Osteoblast (primary cell): ENCODE data around the gene DYRK3. TPM values are rescaled to one million over a fixed set of nuclear protein-coding genes. Genes with fewer than 3 reads are reported as not detected.
A peak's percentile ranks its signal among the peaks of the same experiment; 100 is the strongest.

Source experiments
- DNase-seq: peaks from one replicate; pipeline ENCODE4 v3.0.0; 2011; ENCODE audit warnings: low spot score, mixed read lengths; ENCODE audit not compliant: insufficient read length; ENCODE audit errors: missing footprints
- H2AFZ ChIP-seq: 2 replicates; pipeline ENCODE4 v1.6.0; 2011; ENCODE audit warnings: mild to moderate bottlenecking, low read length
- H3K27ac ChIP-seq: 2 replicates; pipeline ENCODE4 v1.5.1; 2011; ENCODE audit warnings: mild to moderate bottlenecking, low read depth, low read length, moderate library complexity
- H3K27me3 ChIP-seq: 2 replicates; pipeline ENCODE4 v1.6.0; 2012; ENCODE audit warnings: mild to moderate bottlenecking, control low read depth, inconsistent platforms, low read length, moderate library complexity; ENCODE audit not compliant: insufficient read depth
- H3K36me3 ChIP-seq: 2 replicates; pipeline ENCODE4 v1.5.1; 2011; ENCODE audit warnings: mild to moderate bottlenecking, low read length, control low read depth, moderate library complexity; ENCODE audit not compliant: insufficient read depth
- H3K4me1 ChIP-seq: 2 replicates; pipeline ENCODE4 v1.5.1; 2011; ENCODE audit warnings: mild to moderate bottlenecking, low read length, control low read depth, moderate library complexity; ENCODE audit not compliant: insufficient read depth
- H3K4me2 ChIP-seq: 2 replicates; pipeline ENCODE4 v1.6.0; 2011; ENCODE audit warnings: mild to moderate bottlenecking, low read length; ENCODE audit not compliant: insufficient read depth
- H3K4me3 ChIP-seq: fragments of 200-600 bp; sonication (generic); 3 replicates; pipeline ENCODE4 v1.5.1; 2012; ENCODE audit warnings: mild to moderate bottlenecking, low read length, inconsistent platforms; ENCODE audit not compliant: insufficient read depth
- H3K79me2 ChIP-seq: 2 replicates; pipeline ENCODE4 v1.6.0; 2012; ENCODE audit warnings: mild to moderate bottlenecking, low read length, control low read depth, inconsistent platforms; ENCODE audit not compliant: insufficient read depth
- H3K9me3 ChIP-seq: 2 replicates; pipeline ENCODE4 v1.5.1; 2011; ENCODE audit warnings: low read depth, low read length, control low read depth
- H4K20me1 ChIP-seq: 2 replicates; pipeline ENCODE4 v1.6.0; 2012; ENCODE audit warnings: mild to moderate bottlenecking, low read length, control low read depth; ENCODE audit not compliant: insufficient read depth
- total RNA-seq: library from RNA; depleted of rRNA; stranded (reverse); fragments of >200 nt; gene quantifications from 2 replicates; pipeline ENCODE4 v1.2.3, GENCODE V29; 2012
- TF ChIP-seq, protein P1 (sequence below): IDR thresholded peaks from 2 replicates; pipeline ENCODE4 v1.5.1; 2011; ENCODE audit warnings: mild to moderate bottlenecking, low read depth, low read length, moderate library complexity; ENCODE audit errors: extremely low read depth

The DYRK3 gene
- total RNA-seq, 1 donor: 52.1 TPM

DNA sequence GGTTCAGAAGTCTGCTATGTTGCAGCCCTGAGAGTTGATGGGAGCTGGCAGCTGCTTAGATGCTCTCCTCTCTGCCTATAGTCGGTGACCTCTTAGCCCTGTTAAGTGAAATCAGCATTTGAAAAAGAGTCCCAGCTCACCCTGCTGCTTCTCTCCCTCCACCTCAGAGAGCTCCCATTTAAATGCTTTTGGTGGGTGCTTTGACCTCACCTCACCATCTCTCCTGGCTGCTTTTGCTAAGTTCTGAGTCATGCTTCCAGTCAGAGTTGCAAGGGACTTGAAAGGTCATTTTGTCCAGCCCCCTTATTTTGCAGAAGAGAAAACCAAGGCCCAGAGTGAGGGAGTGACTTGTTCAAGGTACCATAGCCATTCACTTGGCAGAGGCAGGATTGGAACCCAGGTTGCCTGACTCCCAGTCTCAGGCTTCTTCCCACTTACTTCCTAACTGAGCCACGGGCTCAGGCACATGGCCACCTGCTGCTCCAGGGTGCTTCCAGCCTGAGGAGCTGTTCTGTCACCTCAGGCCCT lies 52.6 kb downstream of the DYRK3 start:
- H3K4me2 ChIP-seq: peak overlapping the region; percentile 90
- H3K4me3 ChIP-seq: peak overlapping the region; percentile 90
- H3K27me3 ChIP-seq: peaks cover 10% of the 10 kb centered on the region
- TF ChIP-seq, protein P1, sequence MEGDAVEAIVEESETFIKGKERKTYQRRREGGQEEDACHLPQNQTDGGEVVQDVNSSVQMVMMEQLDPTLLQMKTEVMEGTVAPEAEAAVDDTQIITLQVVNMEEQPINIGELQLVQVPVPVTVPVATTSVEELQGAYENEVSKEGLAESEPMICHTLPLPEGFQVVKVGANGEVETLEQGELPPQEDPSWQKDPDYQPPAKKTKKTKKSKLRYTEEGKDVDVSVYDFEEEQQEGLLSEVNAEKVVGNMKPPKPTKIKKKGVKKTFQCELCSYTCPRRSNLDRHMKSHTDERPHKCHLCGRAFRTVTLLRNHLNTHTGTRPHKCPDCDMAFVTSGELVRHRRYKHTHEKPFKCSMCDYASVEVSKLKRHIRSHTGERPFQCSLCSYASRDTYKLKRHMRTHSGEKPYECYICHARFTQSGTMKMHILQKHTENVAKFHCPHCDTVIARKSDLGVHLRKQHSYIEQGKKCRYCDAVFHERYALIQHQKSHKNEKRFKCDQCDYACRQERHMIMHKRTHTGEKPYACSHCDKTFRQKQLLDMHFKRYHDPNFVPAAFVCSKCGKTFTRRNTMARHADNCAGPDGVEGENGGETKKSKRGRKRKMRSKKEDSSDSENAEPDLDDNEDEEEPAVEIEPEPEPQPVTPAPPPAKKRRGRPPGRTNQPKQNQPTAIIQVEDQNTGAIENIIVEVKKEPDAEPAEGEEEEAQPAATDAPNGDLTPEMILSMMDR: no peak
- H3K36me3 ChIP-seq: no peaks in the 10 kb centered on the region
- peaks cover 66% of the 10 kb centered on the region for H4K20me1 ChIP-seq
- H3K4me1 ChIP-seq: peaks cover 55% of the 10 kb centered on the region
- H3K27ac ChIP-seq: peak overlapping the region; percentile 97
- H2AFZ ChIP-seq: no peak overlapping the region
- peak; percentile 89 for DNase-seq
- H3K79me2 ChIP-seq: peaks cover 76% of the 10 kb centered on the region
- no peaks in the 10 kb centered on the region for H3K9me3 ChIP-seq

DNA sequence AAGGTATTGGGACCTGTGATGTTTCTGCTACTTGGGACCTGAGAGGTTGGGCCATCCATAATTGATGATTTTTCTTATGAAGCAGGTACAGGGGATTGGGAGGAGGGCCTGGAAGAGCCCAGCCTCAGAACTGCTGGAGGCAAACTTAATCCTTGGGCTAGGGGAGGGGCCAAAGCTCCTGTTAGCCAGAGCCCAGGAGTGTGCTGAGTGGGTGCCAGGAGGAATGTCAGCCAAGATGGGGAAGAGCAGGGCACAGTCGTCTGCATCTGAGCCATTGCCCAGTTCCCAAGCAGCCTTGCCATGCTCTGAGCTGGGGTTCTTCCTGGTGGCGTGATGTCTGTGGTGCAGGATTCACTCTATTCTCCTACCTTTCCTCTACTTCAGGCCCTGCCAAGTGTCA lies 55.2 kb downstream of the DYRK3 start:
- Histone ChIP-seq H3K4me1 (peaks cover 75% of the 10 kb centered on the region), H3K79me2 (peaks cover 99% of the 10 kb centered on the region), H3K4me3 (no peak overlapping the region), H2AFZ (no peak overlapping the region), H3K27ac (no peak overlapping the region), H3K9me3 (no peaks in the 10 kb centered on the region), H4K20me1 (peaks cover 91% of the 10 kb centered on the region), H3K36me3 (peaks cover 5% of the 10 kb centered on the region), H3K27me3 (no peaks in the 10 kb centered on the region), H3K4me2 (no peak overlapping the region)
- TF ChIP-seq, protein P1: no peak
- no peak for DNase-seq

DNA sequence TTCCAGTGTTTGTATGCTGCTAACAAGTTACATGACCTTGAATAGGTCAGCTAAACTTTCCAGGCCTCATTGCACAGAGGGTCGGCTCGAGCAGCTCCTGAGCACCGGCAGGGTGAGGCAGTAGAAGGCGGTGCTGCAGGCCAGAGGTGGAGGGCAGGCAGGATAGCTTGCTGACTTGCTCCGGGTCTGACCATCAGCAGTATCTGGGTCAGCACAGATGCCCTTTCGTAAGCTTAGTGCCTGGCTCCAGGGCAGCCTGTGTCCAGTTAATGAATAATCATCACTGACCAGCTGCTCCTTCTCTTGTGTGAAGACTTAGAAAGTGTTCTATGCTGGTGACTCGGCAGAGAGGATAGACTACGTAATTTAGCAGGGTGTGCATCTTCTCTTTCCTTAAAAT lies 56.3 kb downstream of the DYRK3 start:
- no peak for DNase-seq
- peak overlapping the region; percentile 91 for H3K27ac ChIP-seq

DNA sequence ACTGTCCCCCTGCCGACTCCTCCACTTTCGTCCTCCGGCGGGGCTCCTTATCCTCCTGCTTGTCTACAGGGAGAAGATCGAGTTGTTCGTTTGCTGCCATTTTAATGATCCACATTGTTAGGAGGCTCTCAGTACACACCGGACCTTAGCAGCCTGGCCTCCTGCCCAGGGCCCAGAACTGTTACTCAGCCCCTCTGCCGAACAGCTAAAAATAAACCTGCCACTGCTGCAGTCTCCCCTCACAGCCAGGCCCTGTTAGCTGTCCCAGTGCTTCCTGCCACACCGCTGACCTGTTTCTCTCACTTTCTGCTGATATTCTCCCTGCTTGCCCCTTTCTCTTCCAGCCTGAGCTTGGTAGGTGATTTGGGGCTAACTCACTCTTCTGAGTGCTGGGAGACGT lies 57.7 kb downstream of the DYRK3 start:
- Histone ChIP-seq H4K20me1 (peaks cover 98% of the 10 kb centered on the region), H3K4me2 (peak overlapping the region; percentile 56), H2AFZ (no peak overlapping the region), H3K36me3 (peaks cover 17% of the 10 kb centered on the region), H3K4me3 (peak overlapping the region; percentile 10), H3K4me1 (peaks cover 58% of the 10 kb centered on the region), H3K79me2 (peaks cover 100% of the 10 kb centered on the region), H3K9me3 (no peaks in the 10 kb centered on the region), H3K27me3 (no peaks in the 10 kb centered on the region), H3K27ac (peak overlapping the region; percentile 91)
- DNase-seq: peak; percentile 85
- TF ChIP-seq, protein P1: no peak

More for the DNA sequence above, 56.3 kb downstream of the DYRK3 start:
- TF ChIP-seq, protein P1: no peak
- H4K20me1 ChIP-seq: peaks cover 97% of the 10 kb centered on the region
- no peak overlapping the region for H2AFZ ChIP-seq
- H3K4me1 ChIP-seq: peaks cover 72% of the 10 kb centered on the region
- H3K9me3 ChIP-seq: no peaks in the 10 kb centered on the region
- no peak overlapping the region for H3K4me2 ChIP-seq
- peaks cover 9% of the 10 kb centered on the region for H3K36me3 ChIP-seq
- H3K27me3 ChIP-seq: no peaks in the 10 kb centered on the region
- peaks cover 100% of the 10 kb centered on the region for H3K79me2 ChIP-seq
- H3K4me3 ChIP-seq: no peak overlapping the region
